HCT116 (cell line): Measurements from ENCODE around the gene OPCML. TPM values are rescaled to one million over a fixed set of nuclear protein-coding genes. Genes with fewer than 3 reads are reported as not detected.

Source experiments
- ATAC-seq: fragments of 200-7000 bp; cut with Tn5 transposase; 2 replicates; pipeline ENCODE4 v1.9.1; 2020; ENCODE audit warnings: mild to moderate bottlenecking, moderate library complexity
- BruUV-seq: library from RNA; stranded (reverse); fragments of 400-500 nt; replicated peaks from 2 replicates; lab custom pipeline; 2021; lab: Mats Ljungman, UMichigan
- CTCF ChIA-PET: fragments of 300-600 bp; sonication (Branson Sonifier 250); formaldehyde crosslinking; loops from one replicate; lab custom pipeline; 2021; ENCODE audit warnings: antibody characterized with exemption; lab: Charles Lee
- POLR2A ChIA-PET: fragments of 300-600, 350-600 bp; sonication (Branson Sonifier 250); formaldehyde crosslinking; loops from one replicate; lab custom pipeline; 2021; ENCODE audit warnings: antibody characterized with exemption; lab: Charles Lee
- RAD21 ChIA-PET, 2 experiments: fragments of 300-600 bp; sonication (Branson Sonifier 250); formaldehyde crosslinking; loops; one replicate each; lab custom pipeline; 2023; ENCODE audit warnings: low total read pairs in 2 of 2; ENCODE audit not compliant: uncharacterized antibody in 2 of 2, unreplicated experiment in 2 of 2, low non-redundant PET in 1 of 2; lab: Charles Lee
- DNase-seq: peaks from one replicate; pipeline ENCODE4 v3.0.0-alpha.2; 2010; ENCODE audit warnings: low read depth, low spot score
- H2AFZ ChIP-seq: fragments of 200-600 bp; shearing (Covaris generic), sonication (generic); 2 replicates; pipeline ENCODE4 v1.6.1; 2017; ENCODE audit warnings: low read depth, mixed run types, mixed read lengths, antibody characterized with exemption, low read length; ENCODE audit not compliant: poor library complexity, severe bottlenecking
- H3K27ac ChIP-seq: 2 replicates; pipeline ENCODE4 v1.5.1; 2012; ENCODE audit warnings: low read depth, low read length
- H3K27me3 ChIP-seq: fragments of 200-600 bp; sonication (generic); 2 replicates; pipeline ENCODE4 v1.6.1; 2016; ENCODE audit warnings: mixed run types, low read length, mixed read lengths; ENCODE audit not compliant: insufficient read depth
- H3K36me3 ChIP-seq, 2 experiments: fragments of 200-500 bp in 1 of 2; fragments of 200-600 bp in 1 of 2; sonication (Bioruptor generic) in 1 of 2; sonication (generic) in 1 of 2; 2 replicates each; pipeline versions ENCODE4 v1.5.1 to v1.6.1; 2014 to 2016; ENCODE audit warnings: low read length in 2 of 2, inconsistent platforms in 1 of 2, mixed read lengths in 1 of 2, mixed run types in 1 of 2; ENCODE audit not compliant: insufficient read depth in 2 of 2, control insufficient read depth in 1 of 2
- H3K4me1 ChIP-seq, 2 experiments: fragments of 200-600 bp in 1 of 2; sonication (generic) in 1 of 2; 2 replicates each; pipeline versions ENCODE4 v1.5.1 to v1.6.1; 2012 to 2017; ENCODE audit warnings: low read length in 2 of 2, inconsistent platforms in 1 of 2, mild to moderate bottlenecking in 1 of 2, mixed read lengths in 1 of 2, mixed run types in 1 of 2, moderate library complexity in 1 of 2; ENCODE audit not compliant: insufficient read depth in 2 of 2, control insufficient read depth in 1 of 2
- H3K4me2 ChIP-seq: fragments of 200-600 bp; sonication (generic); 2 replicates; pipeline ENCODE4 v1.6.1; 2017; ENCODE audit warnings: mixed run types, low read length, mixed read lengths
- H3K4me3 ChIP-seq, 2 experiments: fragments of 200-600 bp in 1 of 2; sonication (generic) in 1 of 2; replicated peaks in 1 of 2; 2 replicates each; pipeline ENCODE4 v1.5.1; 2011 to 2016; ENCODE audit warnings: low read length in 2 of 2, control low read depth in 1 of 2, low read depth in 1 of 2, mild to moderate bottlenecking in 1 of 2, mixed read lengths in 1 of 2, mixed run types in 1 of 2
- H3K79me2 ChIP-seq: fragments of 200-600 bp; sonication (generic); 2 replicates; pipeline ENCODE4 v1.6.1; 2017; ENCODE audit warnings: mild to moderate bottlenecking, mixed run types, low read length, moderate library complexity, mixed read lengths; ENCODE audit not compliant: insufficient read depth
- H3K9ac ChIP-seq: fragments of 200-600 bp; sonication (generic); 2 replicates; pipeline ENCODE4 v1.6.1; 2016; ENCODE audit warnings: low read length, mixed read lengths
- H3K9me2 ChIP-seq: fragments of 200-600 bp; sonication (generic), shearing (Covaris generic); 2 replicates; pipeline ENCODE4 v1.6.1; 2017; ENCODE audit warnings: mixed run types, mild to moderate bottlenecking, moderate library complexity; ENCODE audit not compliant: insufficient read depth
- H3K9me3 ChIP-seq, 2 experiments: fragments of 200-500 bp in 1 of 2; fragments of 200-600 bp in 1 of 2; sonication (Bioruptor generic) in 1 of 2; sonication (generic) in 1 of 2; 2 replicates each; pipeline ENCODE4 v1.6.1; 2014 to 2017; ENCODE audit warnings: low read length in 2 of 2, mixed read lengths in 2 of 2, inconsistent platforms in 1 of 2, low read depth in 1 of 2, mild to moderate bottlenecking in 1 of 2, mixed run types in 1 of 2, moderate library complexity in 1 of 2; ENCODE audit not compliant: control insufficient read depth in 1 of 2, insufficient read depth in 1 of 2
- H4K20me1 ChIP-seq: fragments of 200-600 bp; sonication (generic), shearing (Covaris generic); 2 replicates; pipeline ENCODE4 v1.6.1; 2017; ENCODE audit warnings: mixed run types, mild to moderate bottlenecking, moderate library complexity; ENCODE audit not compliant: insufficient read depth
- CBX3 ChIP-seq: IDR thresholded peaks from 2 replicates; pipeline ENCODE4 v1.6.1; 2012; ENCODE audit warnings: low read depth
- CEBPB ChIP-seq: IDR thresholded peaks from 2 replicates; pipeline ENCODE4 v1.6.1; 2012; ENCODE audit warnings: low read depth
- CTCF ChIP-seq, 3 experiments: fragments of 200-600 bp in 1 of 3; sonication (generic) in 1 of 3; IDR thresholded peaks in 2 of 3; conservative IDR thresholded peaks in 1 of 3; 2 replicates each; pipeline ENCODE4 v1.5.1; 2012 to 2017; ENCODE audit warnings: low read depth in 2 of 3, low read length in 2 of 3, antibody characterized with exemption in 1 of 3, borderline replicate concordance in 1 of 3, control low read depth in 1 of 3, mild to moderate bottlenecking in 1 of 3, mixed read lengths in 1 of 3, mixed run types in 1 of 3, moderate library complexity in 1 of 3; ENCODE audit not compliant: insufficient read depth in 1 of 3
- EGR1 ChIP-seq: IDR thresholded peaks from 2 replicates; pipeline ENCODE4 v1.6.1; 2012; ENCODE audit warnings: low read depth
- ELF1 ChIP-seq: IDR thresholded peaks from 2 replicates; pipeline ENCODE4 v1.6.1; 2012; ENCODE audit warnings: low read depth, borderline replicate concordance
- EZH2 ChIP-seq: fragments of 200-600 bp; sonication (generic); IDR thresholded peaks from 2 replicates; pipeline ENCODE4 v1.6.1; 2017; ENCODE audit warnings: antibody characterized with exemption, mixed run types
- EZH2phosphoT487 ChIP-seq: fragments of 200-600 bp; IDR thresholded peaks from 2 replicates; pipeline ENCODE4 v1.6.1; 2018; ENCODE audit warnings: antibody characterized with exemption, borderline replicate concordance
- JUND ChIP-seq: IDR thresholded peaks from 2 replicates; pipeline ENCODE4 v1.6.1; 2012
- MAX ChIP-seq: IDR thresholded peaks from 2 replicates; pipeline ENCODE4 v1.6.1; 2012
- POLR2A ChIP-seq: IDR thresholded peaks from 2 replicates; pipeline ENCODE4 v1.7.0; 2011; ENCODE audit warnings: borderline replicate concordance; ENCODE audit not compliant: insufficient read depth, insufficient read length; ENCODE audit errors: extremely low read depth
- POLR2AphosphoS5 ChIP-seq: IDR thresholded peaks from 2 replicates; pipeline ENCODE4 v1.6.1; 2011; ENCODE audit warnings: mild to moderate bottlenecking, low read depth, low read length, moderate library complexity
- RAD21 ChIP-seq: IDR thresholded peaks from 2 replicates; pipeline ENCODE4 v1.6.1; 2012; ENCODE audit warnings: low read depth, mild to moderate bottlenecking
- SIN3A ChIP-seq: IDR thresholded peaks from 2 replicates; pipeline ENCODE4 v1.6.1; 2012; ENCODE audit warnings: low read depth
- TCF7L2 ChIP-seq: IDR thresholded peaks from 2 replicates; pipeline ENCODE4 v1.7.0; 2011; ENCODE audit warnings: borderline replicate concordance, inconsistent platforms; ENCODE audit not compliant: insufficient read depth, insufficient read length; ENCODE audit errors: extremely low read depth
- YY1 ChIP-seq: IDR thresholded peaks from 2 replicates; pipeline ENCODE4 v1.6.1; 2011; ENCODE audit warnings: low read length, low read depth, moderate library complexity, mild to moderate bottlenecking; ENCODE audit not compliant: insufficient replicate concordance; ENCODE audit errors: extremely low read depth
- ZBTB33 ChIP-seq: IDR thresholded peaks from 2 replicates; pipeline ENCODE4 v1.6.1; 2011; ENCODE audit warnings: mild to moderate bottlenecking, low read length, moderate library complexity; ENCODE audit not compliant: insufficient replicate concordance; ENCODE audit errors: extremely low read depth
- ZFX ChIP-seq: fragments of 450-650 bp; IDR thresholded peaks from 2 replicates; pipeline ENCODE4 v1.6.1; 2017
- ZNF274 ChIP-seq: fragments of 200-500 bp; sonication (Bioruptor generic); IDR thresholded peaks from 2 replicates; pipeline ENCODE4 v1.6.1; 2014; ENCODE audit warnings: mild to moderate bottlenecking, low read depth, low read length, inconsistent platforms
- intact Hi-C: fragments of 100-400 bp; cut with micrococcal nuclease; formaldehyde crosslinking; loops from 2 replicates; pipeline ENCODE4 v1.10.0; 2022
- total RNA-seq: library from RNA; stranded (reverse); gene quantifications from one replicate; pipeline ENCODE4 v1.2.1, GENCODE V29; 2021; ENCODE audit not compliant: unreplicated experiment

The OPCML gene
- total RNA-seq, 1 experiment from 2014 or later: not detected

GRCh38 chr11:133219543-133219942 lies 312.8 kb downstream of the OPCML start:
- Histone ChIP-seq H3K36me3 (no peaks in the 10 kb centered on the region), H3K9me2 (no peaks in the 10 kb centered on the region), H3K4me1 (no peaks in the 10 kb centered on the region), H3K27me3 (no peaks in the 10 kb centered on the region), H3K4me2 (no peak overlapping the region), H4K20me1 (no peaks in the 10 kb centered on the region), H3K9ac (no peak overlapping the region), H3K79me2 (no peaks in the 10 kb centered on the region), H3K9me3 (peaks cover 0 to 10% of the 10 kb centered on the region in 2 experiments; a peak in 2 of 4 replicates), H3K4me3 (no peak overlapping the region), H2AFZ (no peak overlapping the region), H3K27ac (no peak overlapping the region)
- TF ChIP-seq SIN3A: no peak
- TF ChIP-seq CEBPB: no peak
- TF ChIP-seq CTCF (IDR thresholded peaks at IDR 0.05 in 2 of 3, conservative IDR thresholded peaks at IDR 0.05 in 1 of 3; ENCODE audit: borderline replicate concordance in 1 of 3, insufficient read depth in 1 of 3, low read depth in 2 of 3, low read length in 2 of 3): no peak
- no peak for TF ChIP-seq ZFX
- no peak for TF ChIP-seq EZH2
- no peak for TF ChIP-seq ELF1
- no peak for TF ChIP-seq ZNF274
- no peak for TF ChIP-seq RAD21
- intact Hi-C loops: no loop called here
- POLR2A ChIA-PET: no interaction called here
- CTCF ChIA-PET: no interaction called here
- RAD21 ChIA-PET: no interaction called here
- BruUV-seq: no TSS peak
- no peak for ATAC-seq
- DNase-seq: no peak

GRCh38 chr11:133216813-133217212 lies 315.5 kb downstream of the OPCML start:
- Histone ChIP-seq H3K9me3 (peaks cover 3 to 4% of the 10 kb centered on the region in 2 experiments; a peak in 2 of 4 replicates), H3K4me2 (no peak overlapping the region), H4K20me1 (no peaks in the 10 kb centered on the region), H3K27me3 (no peaks in the 10 kb centered on the region), H3K27ac (no peak overlapping the region), H3K79me2 (no peaks in the 10 kb centered on the region), H2AFZ (no peak overlapping the region), H3K4me3 (no peak overlapping the region), H3K4me1 (no peaks in the 10 kb centered on the region), H3K36me3 (no peaks in the 10 kb centered on the region), H3K9me2 (no peaks in the 10 kb centered on the region), H3K9ac (no peak overlapping the region)
- RAD21 ChIA-PET: no interaction called here
- TF ChIP-seq POLR2AphosphoS5 (no peak), YY1 (no peak), EGR1 (no peak), MAX (no peak), ELF1 (no peak), ZNF274 (no peak), CBX3 (no peak), POLR2A (no peak), JUND (no peak), ZBTB33 (no peak), EZH2 (no peak), TCF7L2 (no peak), EZH2phosphoT487 (no peak), ZFX (no peak)
- intact Hi-C loops: no loop called here
- ATAC-seq (no peak), DNase-seq (no peak)
- CTCF ChIA-PET: no interaction called here
- BruUV-seq: no TSS peak
- POLR2A ChIA-PET: no interaction called here
